Measurements from ENCODE around the gene MASP2. TPM values are rescaled to one million over a fixed set of nuclear protein-coding genes. Genes with fewer than 3 reads are reported as not detected.

The MASP2 gene
- total and polyA plus RNA-seq, 2 of the 8 experiments (the other 6 are each of a cell fraction or from before 2014, with no cell fraction given), result 0.54 to 1.2 TPM

DNA sequence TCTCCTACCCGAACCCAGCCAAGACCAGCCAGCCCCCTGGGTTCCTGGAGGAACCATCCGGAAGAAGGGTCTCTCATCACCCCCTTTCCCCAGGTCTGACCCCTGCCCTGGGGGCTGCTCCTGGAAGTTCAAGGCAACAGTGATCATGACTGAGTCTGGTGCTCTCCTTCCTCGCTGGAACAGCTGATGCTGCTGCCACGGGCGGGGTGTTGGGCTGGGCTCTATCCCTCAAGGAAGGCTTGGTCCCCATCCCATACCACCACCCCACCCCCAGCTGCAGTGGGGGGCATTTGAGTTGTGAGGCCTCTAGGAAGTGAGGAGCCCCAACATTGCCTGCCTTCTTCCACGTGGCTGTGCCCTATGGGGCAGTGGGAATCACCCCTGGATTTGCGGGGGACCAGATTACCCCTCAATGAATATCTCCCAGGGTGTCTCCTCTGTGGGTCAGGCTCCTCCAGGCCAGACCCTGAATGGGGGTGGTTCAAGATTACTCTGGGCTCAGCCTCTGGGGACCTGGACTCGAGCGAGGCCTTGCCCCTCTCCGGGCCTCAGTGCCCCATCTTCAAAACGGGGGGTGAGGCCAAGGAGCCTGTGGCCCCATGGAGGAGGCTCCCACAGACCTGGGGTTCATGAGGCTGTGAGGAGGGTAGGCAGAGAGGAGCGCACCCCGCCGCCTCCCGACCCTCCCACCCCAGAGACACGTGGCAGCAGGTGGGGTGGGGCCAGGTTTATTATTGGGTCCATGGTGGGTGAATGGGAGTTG lies 2.8 kb downstream of the MASP2 start:
- ChIA-PET CTCF (ENCODE audit: partially characterized antibody) (interaction anchor here (1.1 to 14.5 kb wide), 2 partner anchors 7 to 20 kb away, joined by 3 to 168 read pairs; no protein-coding TSS in a partner anchor), POLR2A (ENCODE audit: partially characterized antibody) (interaction anchor here (0.5 to 2.6 kb wide), 6 partner anchors 8 to 23 kb away, joined by 3 to 16 read pairs (median 5); no protein-coding TSS in a partner anchor)
- H3K4me2 ChIP-seq (ENCODE audit: insufficient read depth in 1 of 2, low read depth in 2 of 2, low read length in 2 of 2), result no peak overlapping the region
- no peak overlapping the region for H3K27ac ChIP-seq (ENCODE audit: low read depth, low read length)
- H3K23me2 ChIP-seq (ENCODE audit: low read depth, low read length), result peaks cover 31% of the 10 kb centered on the region; the same call in 1 of the 2 replicates
- no peaks in the 10 kb centered on the region for H3K36me3 ChIP-seq (ENCODE audit: control insufficient read depth in 2 of 4, insufficient read depth in 4 of 4, low read length in 3 of 4)
- no peak overlapping the region for H2AK5ac ChIP-seq (ENCODE audit: low read depth, low read length)
- H3K4ac ChIP-seq (replicated peaks; ENCODE audit: insufficient read length, low read depth, low read length), result no peak overlapping the region
- no peak overlapping the region for H2BK12ac ChIP-seq (ENCODE audit: low read depth, low read length)
- no peak overlapping the region for H3K14ac ChIP-seq (ENCODE audit: insufficient read length)
- no peak overlapping the region for H3K23ac ChIP-seq (ENCODE audit: insufficient read length)
- no peak overlapping the region for H3K18ac ChIP-seq (ENCODE audit: extremely low read depth, low read length)
- H3K27me3 ChIP-seq (replicated peaks in 1 of 4; ENCODE audit: control insufficient read depth in 3 of 4, extremely low read depth in 1 of 4, insufficient read depth in 3 of 4, low read length in 3 of 4), result no peaks in the 10 kb centered on the region
- no peak overlapping the region for H2BK5ac ChIP-seq (ENCODE audit: low read depth, low read length)
- no peak overlapping the region for H4K91ac ChIP-seq (replicated peaks; ENCODE audit: insufficient read length, low read length)
- H2BK20ac ChIP-seq (ENCODE audit: low read length), result no peak overlapping the region
- DNase-seq (ENCODE audit: low read depth in 1 of 2, low spot score in 2 of 2) (no peak), FAIRE-seq (no peak)
- no peak overlapping the region for H3K9ac ChIP-seq (replicated peaks in 1 of 4; ENCODE audit: extremely low read depth in 1 of 4, low read depth in 3 of 4, low read length in 3 of 4)
- H3K79me2 ChIP-seq (ENCODE audit: control insufficient read depth in 1 of 2, insufficient read depth in 2 of 2, low read length in 2 of 2), result no peaks in the 10 kb centered on the region
- H2AFZ ChIP-seq (ENCODE audit: low read length), result no peak overlapping the region
- H3K4me1 ChIP-seq (replicated peaks in 1 of 4; ENCODE audit: control insufficient read depth in 3 of 4, insufficient read depth in 4 of 4, low read length in 3 of 4), result peaks cover 0 to 10% (median 1%) of the 10 kb centered on the region in 4 experiments; a peak in 4 of 7 replicates
- peaks cover 0 to 11% of the 10 kb centered on the region in 2 experiments for H4K20me1 ChIP-seq (replicated peaks in 1 of 2; ENCODE audit: control insufficient read depth in 1 of 2, insufficient read depth in 2 of 2, low read length in 2 of 2)
- H2BK15ac ChIP-seq (ENCODE audit: low read length), result no peak overlapping the region
- TF ChIP-seq, protein P1, sequence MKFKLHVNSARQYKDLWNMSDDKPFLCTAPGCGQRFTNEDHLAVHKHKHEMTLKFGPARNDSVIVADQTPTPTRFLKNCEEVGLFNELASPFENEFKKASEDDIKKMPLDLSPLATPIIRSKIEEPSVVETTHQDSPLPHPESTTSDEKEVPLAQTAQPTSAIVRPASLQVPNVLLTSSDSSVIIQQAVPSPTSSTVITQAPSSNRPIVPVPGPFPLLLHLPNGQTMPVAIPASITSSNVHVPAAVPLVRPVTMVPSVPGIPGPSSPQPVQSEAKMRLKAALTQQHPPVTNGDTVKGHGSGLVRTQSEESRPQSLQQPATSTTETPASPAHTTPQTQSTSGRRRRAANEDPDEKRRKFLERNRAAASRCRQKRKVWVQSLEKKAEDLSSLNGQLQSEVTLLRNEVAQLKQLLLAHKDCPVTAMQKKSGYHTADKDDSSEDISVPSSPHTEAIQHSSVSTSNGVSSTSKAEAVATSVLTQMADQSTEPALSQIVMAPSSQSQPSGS (IDR thresholded peaks at IDR 0.05; ENCODE audit: low read length), result no peak
- TF ChIP-seq TBP (IDR thresholded peaks at IDR 0.05; ENCODE audit: low read depth, low read length) (no peak), CBX5 (IDR thresholded peaks at IDR 0.05; ENCODE audit: low read depth, low read length) (no peak), POLR2A (IDR thresholded peaks at IDR 0.05; ENCODE audit: control extremely low read depth in 1 of 2, low read depth in 2 of 2, low read length in 2 of 2) (no peak), CHD1 (IDR thresholded peaks at IDR 0.05; ENCODE audit: low read depth, low read length) (no peak), CREB1 (IDR thresholded peaks at IDR 0.05) (no peak), RAD21 (IDR thresholded peaks at IDR 0.05 in 1 of 2, conservative IDR thresholded peaks at IDR 0.05 in 1 of 2; ENCODE audit: low read depth in 2 of 2, low read length in 2 of 2) (no peak)
- TF ChIP-seq, protein P2, sequence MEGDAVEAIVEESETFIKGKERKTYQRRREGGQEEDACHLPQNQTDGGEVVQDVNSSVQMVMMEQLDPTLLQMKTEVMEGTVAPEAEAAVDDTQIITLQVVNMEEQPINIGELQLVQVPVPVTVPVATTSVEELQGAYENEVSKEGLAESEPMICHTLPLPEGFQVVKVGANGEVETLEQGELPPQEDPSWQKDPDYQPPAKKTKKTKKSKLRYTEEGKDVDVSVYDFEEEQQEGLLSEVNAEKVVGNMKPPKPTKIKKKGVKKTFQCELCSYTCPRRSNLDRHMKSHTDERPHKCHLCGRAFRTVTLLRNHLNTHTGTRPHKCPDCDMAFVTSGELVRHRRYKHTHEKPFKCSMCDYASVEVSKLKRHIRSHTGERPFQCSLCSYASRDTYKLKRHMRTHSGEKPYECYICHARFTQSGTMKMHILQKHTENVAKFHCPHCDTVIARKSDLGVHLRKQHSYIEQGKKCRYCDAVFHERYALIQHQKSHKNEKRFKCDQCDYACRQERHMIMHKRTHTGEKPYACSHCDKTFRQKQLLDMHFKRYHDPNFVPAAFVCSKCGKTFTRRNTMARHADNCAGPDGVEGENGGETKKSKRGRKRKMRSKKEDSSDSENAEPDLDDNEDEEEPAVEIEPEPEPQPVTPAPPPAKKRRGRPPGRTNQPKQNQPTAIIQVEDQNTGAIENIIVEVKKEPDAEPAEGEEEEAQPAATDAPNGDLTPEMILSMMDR (IDR thresholded peaks at IDR 0.05; ENCODE audit: control extremely low read depth in 1 of 3, insufficient read depth in 1 of 3, low read depth in 1 of 3, low read length in 3 of 3), result no peak
- whole genome bisulfite sequencing, 2 experiments (ENCODE audit: extremely low coverage in 1 of 2, insufficient coverage in 1 of 2, insufficient read length in 1 of 2, insufficient replicate concordance in 2 of 2, low coverage in 1 of 2, low lambda C conversion rate in 2 of 2, missing lambda C conversion rate in 1 of 2), result 87% methylated on average over 13 of the region's 16 CpGs; no CpG with 5 or more reads in 1 of the 2 experiments
- H3K56ac ChIP-seq (replicated peaks; ENCODE audit: insufficient read length, low read depth, low read length), result no peak overlapping the region
- no peak overlapping the region for H4K8ac ChIP-seq (ENCODE audit: extremely low read depth, insufficient read depth, low read length)
- H3K9me3 ChIP-seq (ENCODE audit: insufficient read depth in 2 of 2, low read depth in 1 of 2, low read length in 1 of 2), result no peaks in the 10 kb centered on the region
- H4K5ac ChIP-seq (ENCODE audit: insufficient read length, low read depth, low read length), result no peak overlapping the region
- no peak overlapping the region for H2BK120ac ChIP-seq (replicated peaks; ENCODE audit: low read depth, low read length)
- H3K79me1 ChIP-seq (ENCODE audit: low read depth, low read length), result no peaks in the 10 kb centered on the region
- no peak overlapping the region for H3K4me3 ChIP-seq (ENCODE audit: extremely low read depth in 1 of 4, insufficient read depth in 2 of 4, low read depth in 3 of 4, low read length in 4 of 4)
